Activated CD8-positive, alpha-beta memory T cell treated with anti-CD3 and anti-CD28 coated beads, Interleukin-2, amount 10 ng/mL, durations not matched to agents 7 days and 5 days (primary cell): ENCODE results near the gene PRKAR2A. TPM values are rescaled to one million over a fixed set of nuclear protein-coding genes. Genes with fewer than 3 reads are reported as not detected.
"Not testable (repeated sequence)": the region's sequence is repeated elsewhere in the genome, so short reads cannot be mapped to it uniquely, and the experiment has no call there.

ENCODE experiments used
- ATAC-seq: fragments of 150-1000 bp; cut with Tn5 transposase; one replicate; pipeline ENCODE4 v1.10.0; 2021; ENCODE audit warnings: moderate library complexity
- CTCF ChIA-PET: fragments of 350-600 bp; sonication (Branson Sonifier 250); formaldehyde crosslinking; loops from one replicate; lab custom pipeline; 2021; ENCODE audit warnings: antibody characterized with exemption; lab: Charles Lee
- DNase-seq: peaks from one replicate; pipeline ENCODE4 v3.0.0-alpha.2; 2020
- H3K27ac Mint-ChIP-seq: one replicate; pipeline ENCODE4 v1.8.0; 2021; ENCODE audit warnings: mild to moderate bottlenecking, mixed read lengths
- H3K27me3 Mint-ChIP-seq: one replicate; pipeline ENCODE4 v1.8.0; 2021; ENCODE audit warnings: mixed read lengths
- H3K36me3 Mint-ChIP-seq: one replicate; pipeline ENCODE4 v1.8.0; 2021; ENCODE audit warnings: mild to moderate bottlenecking, mixed read lengths
- H3K4me1 Mint-ChIP-seq: one replicate; pipeline ENCODE4 v1.8.0; 2021; ENCODE audit warnings: mixed read lengths
- H3K4me3 Mint-ChIP-seq: one replicate; pipeline ENCODE4 v1.8.0; 2021; ENCODE audit warnings: mild to moderate bottlenecking, moderate library complexity, mixed read lengths
- H3K9me3 Mint-ChIP-seq: one replicate; pipeline ENCODE4 v1.8.0; 2022; ENCODE audit warnings: low read depth, mixed read lengths
- total RNA-seq, 2 experiments: library from RNA; stranded (reverse); gene quantifications; one replicate each; pipeline ENCODE4 v1.2.3, GENCODE V29; 2021

Gene PRKAR2A
- total RNA-seq, 2 experiments from 2014 or later = 27.9 to 33.0 TPM

DNA sequence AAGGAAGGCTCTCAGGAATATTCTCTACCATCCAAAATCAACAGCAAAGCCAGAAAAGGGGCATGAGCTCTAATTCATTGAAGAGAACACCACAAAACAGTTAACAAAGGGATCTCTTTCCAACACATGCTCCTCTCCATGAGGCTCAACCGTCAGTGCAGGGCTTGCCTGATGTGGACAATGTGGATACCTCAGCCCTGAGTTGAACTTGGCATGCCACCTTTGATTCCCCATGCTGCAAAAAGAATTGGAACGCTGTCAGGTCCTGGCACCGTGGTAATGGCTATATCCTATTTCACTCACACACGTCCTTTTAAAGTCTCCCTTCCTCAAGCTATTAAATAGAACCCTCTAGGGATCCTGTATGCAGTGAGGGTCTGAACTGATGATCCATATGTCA is 100.0 kb downstream of the PRKAR2A start:
- CTCF ChIA-PET = interaction anchor here (1.2 to 1.4 kb wide), 2 partner anchors 8 to 10 kb away, joined by 4 to 6 read pairs; no protein-coding TSS in a partner anchor
- H3K27ac Mint-ChIP-seq = no peak overlapping the region
- H3K4me1 Mint-ChIP-seq = no peaks in the 10 kb centered on the region
- no peaks in the 10 kb centered on the region for H3K9me3 Mint-ChIP-seq
- no peak for DNase-seq
- ATAC-seq = no peak
- H3K4me3 Mint-ChIP-seq = no peak overlapping the region
- peaks cover 5% of the 10 kb centered on the region for H3K36me3 Mint-ChIP-seq
- H3K27me3 Mint-ChIP-seq = no peaks in the 10 kb centered on the region

DNA sequence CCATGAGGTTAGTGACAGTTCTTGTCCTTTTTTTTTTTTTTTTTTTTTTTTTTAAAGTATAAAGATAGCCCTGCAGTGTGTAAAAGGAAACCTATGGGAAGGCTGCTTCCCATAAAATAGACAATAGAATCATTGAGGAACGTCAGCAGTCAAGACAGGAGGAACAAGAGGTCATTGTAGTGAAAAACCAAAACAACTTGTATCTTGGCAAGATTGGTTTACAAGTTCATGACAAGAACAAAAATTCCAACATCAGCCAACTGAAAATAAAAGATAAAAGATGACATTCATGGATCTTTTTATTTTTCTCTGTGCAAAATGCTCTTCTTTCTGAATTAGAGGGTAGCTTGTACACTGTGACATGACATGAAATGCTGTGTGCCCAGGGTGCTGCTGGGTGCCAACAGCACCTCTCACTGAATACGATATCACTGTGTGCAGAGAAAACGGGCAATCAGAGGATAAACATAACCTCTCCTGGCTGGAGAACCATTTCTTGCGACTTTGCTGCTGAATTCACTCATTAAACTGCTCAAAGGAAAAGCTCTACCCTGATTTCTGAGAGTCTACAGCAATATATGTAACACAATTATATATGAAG is 100.6 kb downstream of the PRKAR2A start:
- no peaks in the 10 kb centered on the region for H3K9me3 Mint-ChIP-seq
- DNase-seq (no peak), ATAC-seq (no peak)
- no peak overlapping the region for H3K4me3 Mint-ChIP-seq
- no peaks in the 10 kb centered on the region for H3K4me1 Mint-ChIP-seq
- CTCF ChIA-PET = interaction anchor here (1.2 to 1.4 kb wide), 2 partner anchors 8 to 9 kb away, joined by 4 to 6 read pairs; no protein-coding TSS in a partner anchor
- H3K27ac Mint-ChIP-seq = no peak overlapping the region
- peaks cover 5% of the 10 kb centered on the region for H3K36me3 Mint-ChIP-seq
- H3K27me3 Mint-ChIP-seq = no peaks in the 10 kb centered on the region

DNA sequence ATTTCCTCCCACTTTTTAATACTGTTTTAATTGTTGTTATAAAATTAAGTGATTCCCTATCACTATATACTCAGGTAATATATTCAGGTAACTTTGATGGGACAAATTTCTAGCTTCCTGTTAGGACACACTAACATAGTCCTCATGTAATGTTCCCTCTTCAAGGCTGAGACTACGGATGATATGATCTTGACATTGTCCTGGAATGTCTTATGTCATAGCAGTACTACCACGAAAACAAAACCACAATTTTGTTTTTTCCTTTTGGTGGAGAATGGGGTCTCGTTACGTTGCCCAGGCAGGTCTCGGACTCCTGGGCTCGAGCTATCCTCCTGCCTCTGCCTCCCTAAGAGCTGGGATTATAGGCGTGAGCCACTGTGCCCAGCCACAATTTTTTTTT is 103.9 kb downstream of the PRKAR2A start:
- CTCF ChIA-PET = interaction anchor here (1.0 to 1.3 kb wide), 3 partner anchors 8 to 154 kb away, joined by 3 read pairs; partner anchors contain the start of gene SLC25A20
- ATAC-seq (no peak), DNase-seq (no peak)
- Mint-ChIP-seq H3K4me3 (no peak overlapping the region), H3K36me3 (peaks cover 5% of the 10 kb centered on the region), H3K4me1 (peaks cover 2% of the 10 kb centered on the region), H3K27ac (no peak overlapping the region), H3K27me3 (no peaks in the 10 kb centered on the region), H3K9me3 (no peaks in the 10 kb centered on the region)

DNA sequence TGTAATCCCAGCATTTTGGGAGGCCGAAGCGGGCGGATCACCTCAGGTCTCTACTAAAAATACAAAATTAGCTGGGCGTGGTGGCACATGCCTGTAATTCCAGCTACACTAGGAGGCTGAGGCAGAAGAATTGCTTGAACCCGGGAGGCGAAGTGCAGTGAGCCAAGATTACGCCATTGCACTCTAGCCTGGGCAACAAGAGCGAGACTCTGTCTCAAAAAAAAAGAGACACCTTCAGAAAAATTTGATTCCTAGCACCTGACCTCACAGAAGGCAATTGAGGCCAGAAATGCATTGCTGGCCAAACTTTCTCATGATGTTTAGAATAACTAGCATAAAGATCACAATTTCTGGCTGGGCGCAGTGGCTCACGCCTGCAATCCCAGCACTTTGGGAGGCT is 106.4 kb downstream of the PRKAR2A start:
- not testable (repeated sequence) for H3K4me1 Mint-ChIP-seq, DNase-seq, H3K27me3 Mint-ChIP-seq, H3K9me3 Mint-ChIP-seq, H3K4me3 Mint-ChIP-seq, H3K36me3 Mint-ChIP-seq, ATAC-seq, H3K27ac Mint-ChIP-seq
- CTCF ChIA-PET = interaction anchor here (3.6 kb wide), 1 partner anchor 156 kb away, joined by 22 read pairs; the partner anchor contains the start of gene SLC25A20

DNA sequence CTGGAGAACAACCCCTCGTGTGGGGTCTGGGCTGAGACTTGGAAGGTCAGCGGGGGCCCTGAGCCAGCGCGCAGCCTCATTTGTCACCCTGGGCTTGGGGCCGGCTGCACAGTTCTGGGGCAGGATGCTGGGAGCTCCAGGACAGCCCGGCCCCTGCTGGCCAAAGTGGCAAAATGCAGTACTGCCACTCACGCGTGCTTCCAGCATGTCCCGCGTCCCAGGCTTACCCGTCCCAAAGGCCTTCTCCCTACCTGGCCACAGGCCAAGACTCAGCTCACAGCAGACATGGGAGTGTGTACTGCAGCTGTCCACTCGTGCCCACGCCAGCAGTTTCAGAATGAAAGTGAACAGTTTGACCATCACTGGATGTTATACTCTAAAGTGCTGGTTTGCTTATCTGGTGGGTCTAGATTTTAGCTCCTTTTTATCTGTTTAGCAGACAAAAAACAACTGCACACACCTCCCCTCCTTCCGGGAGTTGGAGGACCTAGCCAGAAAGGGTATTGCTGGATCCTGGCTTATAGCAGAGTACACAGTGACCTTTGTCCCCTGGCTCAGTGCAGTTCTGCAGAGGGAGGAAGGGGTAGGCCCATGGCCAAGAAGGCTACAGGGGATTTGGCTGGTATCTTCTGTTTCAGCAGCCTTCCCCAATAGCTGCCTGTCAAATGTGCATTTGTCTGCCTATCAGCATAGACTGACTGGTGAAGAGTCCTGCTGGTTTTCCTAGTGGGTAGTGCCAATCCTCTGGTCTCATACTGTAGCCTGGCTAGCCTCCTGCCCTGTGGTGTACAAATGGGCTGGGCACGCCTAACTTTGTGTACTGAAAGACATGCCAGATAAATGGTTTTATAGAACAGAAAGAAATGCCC is 107.5 kb downstream of the PRKAR2A start:
- H3K36me3 Mint-ChIP-seq = no peaks in the 10 kb centered on the region

DNA sequence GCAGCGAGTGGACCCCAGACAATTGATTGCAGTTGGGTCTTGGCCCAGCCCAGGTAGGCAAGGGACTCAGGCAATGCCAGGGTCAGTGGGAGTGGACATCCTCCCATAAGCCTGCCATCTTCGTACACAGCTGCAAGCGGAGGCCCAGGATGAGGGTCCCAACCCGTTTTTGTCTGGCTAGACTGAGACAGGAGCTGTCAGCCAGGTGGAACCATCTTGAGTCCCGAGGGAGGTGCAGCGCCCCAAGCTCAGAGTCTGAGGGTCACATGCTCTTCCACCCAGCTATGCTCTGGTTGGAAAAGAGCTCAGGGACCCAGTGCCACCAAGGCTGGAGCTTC is 108.1 kb downstream of the PRKAR2A start:
- ATAC-seq = peak; percentile 26
- H3K36me3 Mint-ChIP-seq = no peaks in the 10 kb centered on the region
- no peaks in the 10 kb centered on the region for H3K27me3 Mint-ChIP-seq
- H3K4me1 Mint-ChIP-seq = peaks cover 2% of the 10 kb centered on the region
- no peaks in the 10 kb centered on the region for H3K9me3 Mint-ChIP-seq
- DNase-seq = no peak
- no peak overlapping the region for H3K27ac Mint-ChIP-seq
- CTCF ChIA-PET = interaction anchor here (0.5 to 3.6 kb wide), 27 partner anchors 8 to 732 kb away, joined by 3 to 22 read pairs (median 4); partner anchors contain the start of genes IP6K2, NCKIPSD, PRKAR2A and SLC25A20
- H3K4me3 Mint-ChIP-seq = no peak overlapping the region

More for the DNA sequence above, 107.5 kb downstream of the PRKAR2A start:
- H3K9me3 Mint-ChIP-seq = no peaks in the 10 kb centered on the region
- DNase-seq = peak; percentile 70
- no peak overlapping the region for H3K4me3 Mint-ChIP-seq
- H3K27me3 Mint-ChIP-seq = no peaks in the 10 kb centered on the region
- H3K4me1 Mint-ChIP-seq = peaks cover 2% of the 10 kb centered on the region
- CTCF ChIA-PET = interaction anchor here (0.5 to 3.6 kb wide), 30 partner anchors 7 to 731 kb away, joined by 3 to 22 read pairs (median 4); partner anchors contain the start of genes IP6K2, NCKIPSD, PRKAR2A and SLC25A20
- peak; percentile 97 for ATAC-seq
- no peak overlapping the region for H3K27ac Mint-ChIP-seq

DNA sequence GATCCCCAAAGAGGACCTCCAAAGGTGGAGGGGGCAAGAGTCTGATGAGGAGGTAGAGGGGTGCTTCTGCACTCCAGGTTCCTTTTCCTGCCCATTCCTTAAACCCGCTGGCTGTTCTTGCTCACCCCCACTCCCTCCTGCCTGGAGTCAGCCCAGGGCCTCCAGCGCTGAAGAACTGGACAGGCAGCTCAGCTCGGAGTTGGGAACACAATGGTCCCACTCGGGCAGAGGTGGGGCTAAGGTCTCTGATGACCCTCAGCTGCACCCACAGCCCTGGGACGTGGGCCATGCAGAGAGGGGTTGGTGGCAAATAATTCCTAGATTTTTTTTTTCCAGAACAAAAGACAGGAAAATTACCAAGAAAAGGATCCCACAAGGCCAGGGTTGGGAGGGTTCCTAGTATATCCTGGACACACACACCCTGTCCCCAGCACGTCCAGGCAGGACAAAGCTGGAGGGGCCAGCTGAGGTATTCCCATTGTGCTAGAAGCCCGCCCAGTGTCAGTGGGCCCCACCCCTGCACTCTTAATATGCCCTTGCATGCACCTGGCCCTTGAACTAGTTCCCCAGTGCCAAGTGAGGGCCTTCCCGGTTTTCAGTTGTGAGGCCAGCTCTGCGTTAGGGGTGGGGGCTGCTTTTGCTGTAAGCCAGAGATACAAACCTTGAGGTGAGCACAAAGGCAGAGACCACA is 108.6 kb downstream of the PRKAR2A start:
- DNase-seq (no peak), ATAC-seq (no peak)
- H3K9me3 Mint-ChIP-seq = no peaks in the 10 kb centered on the region
- H3K4me1 Mint-ChIP-seq = peaks cover 2% of the 10 kb centered on the region
- no peak overlapping the region for H3K4me3 Mint-ChIP-seq
- no peaks in the 10 kb centered on the region for H3K36me3 Mint-ChIP-seq
- no peak overlapping the region for H3K27ac Mint-ChIP-seq
- no peaks in the 10 kb centered on the region for H3K27me3 Mint-ChIP-seq
- CTCF ChIA-PET = interaction anchor here (0.5 to 3.6 kb wide), 22 partner anchors 9 to 732 kb away, joined by 3 to 22 read pairs (median 4); partner anchors contain the start of genes IP6K2, NCKIPSD, PRKAR2A and SLC25A20

DNA sequence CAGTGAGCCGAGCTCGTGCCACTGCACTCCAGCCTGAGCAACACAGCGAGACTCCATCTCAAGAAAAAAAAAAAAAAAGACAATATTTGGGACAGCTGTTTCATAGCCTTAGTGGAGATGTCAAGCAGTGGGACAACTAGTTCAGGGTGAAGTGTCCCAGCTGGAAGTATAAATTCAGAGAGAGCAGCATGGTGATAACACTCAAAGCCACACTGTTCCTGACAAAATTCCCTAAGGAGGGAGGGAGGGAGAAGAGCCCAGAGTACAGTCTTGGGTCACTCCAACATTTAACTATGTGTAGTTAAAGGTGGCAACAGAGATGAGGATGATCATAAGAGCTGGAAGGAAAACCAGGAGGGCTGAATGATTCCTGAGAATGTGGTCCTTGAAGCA is 109.5 kb downstream of the PRKAR2A start:
- no peaks in the 10 kb centered on the region for H3K27me3 Mint-ChIP-seq
- peaks cover 2% of the 10 kb centered on the region for H3K4me1 Mint-ChIP-seq
- H3K27ac Mint-ChIP-seq = no peak overlapping the region
- H3K36me3 Mint-ChIP-seq = no peaks in the 10 kb centered on the region
- ATAC-seq = no peak
- H3K4me3 Mint-ChIP-seq = no peak overlapping the region
- CTCF ChIA-PET = interaction anchor here (0.6 to 3.6 kb wide), 6 partner anchors 9 to 269 kb away, joined by 3 to 22 read pairs (median 4); partner anchors contain the start of genes ARIH2, SLC25A20 and WDR6
- no peaks in the 10 kb centered on the region for H3K9me3 Mint-ChIP-seq
- no peak for DNase-seq

DNA sequence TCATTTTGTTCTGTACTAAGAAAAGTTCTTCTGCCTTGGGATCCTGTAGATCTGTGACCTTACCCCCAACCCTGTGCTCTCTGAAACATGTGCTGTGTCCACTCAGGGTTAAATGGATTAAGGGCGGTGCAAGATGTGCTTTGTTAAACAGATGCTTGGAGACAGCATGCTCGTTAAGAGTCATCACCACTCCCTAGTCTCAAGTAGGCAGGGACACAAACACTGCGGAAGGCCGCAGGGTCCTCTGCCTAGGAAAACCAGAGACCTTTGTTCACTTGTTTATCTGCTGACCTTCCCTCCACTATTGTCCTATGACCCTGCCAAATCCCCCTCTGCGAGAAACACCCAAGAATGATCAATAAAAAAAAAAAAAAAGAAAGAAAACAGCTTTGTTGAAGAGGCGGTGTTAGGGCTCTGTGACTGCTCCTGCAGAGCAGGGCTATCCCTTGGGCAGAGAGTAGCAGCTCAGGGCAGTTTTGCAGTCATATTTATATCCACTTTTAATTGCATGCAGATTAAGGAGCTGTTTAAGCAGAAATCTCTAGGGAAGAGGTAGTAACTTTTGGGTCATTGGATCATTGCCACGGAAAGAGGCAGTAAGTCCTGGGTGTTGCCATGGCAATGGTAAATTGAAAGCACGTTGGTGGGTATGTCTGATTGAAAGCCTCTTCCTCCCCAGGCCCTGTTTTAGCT is 112.5 kb downstream of the PRKAR2A start:
- H3K9me3 Mint-ChIP-seq, H3K27ac Mint-ChIP-seq, H3K4me1 Mint-ChIP-seq, DNase-seq, ATAC-seq, H3K36me3 Mint-ChIP-seq, H3K27me3 Mint-ChIP-seq, H3K4me3 Mint-ChIP-seq: not testable (repeated sequence)
- CTCF ChIA-PET = interaction anchor here (0.7 to 1.4 kb wide), 3 partner anchors 9 to 327 kb away, joined by 3 to 6 read pairs (median 3); partner anchors contain the start of gene PRKAR2A

DNA sequence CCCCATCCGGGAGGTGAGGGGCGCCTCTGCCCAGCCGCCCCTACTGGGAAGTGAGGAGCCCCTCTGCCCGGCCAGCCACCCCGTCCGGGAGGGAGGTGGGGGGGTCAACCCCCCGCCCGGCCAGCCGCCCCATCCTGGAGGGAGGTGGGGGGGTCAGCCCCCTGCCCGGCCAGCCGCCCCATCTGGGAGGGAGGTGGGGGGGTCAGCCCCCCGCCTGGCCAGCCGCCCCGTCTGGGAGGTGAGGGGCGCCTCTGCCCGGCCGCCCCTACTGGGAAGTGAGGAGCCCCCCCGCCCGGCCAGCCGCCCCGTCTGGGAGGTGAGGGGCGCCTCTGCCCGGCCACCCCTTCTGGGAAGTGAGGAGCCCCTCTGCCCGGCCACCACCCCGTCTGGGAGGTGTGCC is 113.1 kb downstream of the PRKAR2A start:
- H3K9me3 Mint-ChIP-seq, H3K36me3 Mint-ChIP-seq, H3K27ac Mint-ChIP-seq, CTCF ChIA-PET, H3K4me3 Mint-ChIP-seq, H3K4me1 Mint-ChIP-seq, ATAC-seq, H3K27me3 Mint-ChIP-seq, DNase-seq: not testable (repeated sequence)

DNA sequence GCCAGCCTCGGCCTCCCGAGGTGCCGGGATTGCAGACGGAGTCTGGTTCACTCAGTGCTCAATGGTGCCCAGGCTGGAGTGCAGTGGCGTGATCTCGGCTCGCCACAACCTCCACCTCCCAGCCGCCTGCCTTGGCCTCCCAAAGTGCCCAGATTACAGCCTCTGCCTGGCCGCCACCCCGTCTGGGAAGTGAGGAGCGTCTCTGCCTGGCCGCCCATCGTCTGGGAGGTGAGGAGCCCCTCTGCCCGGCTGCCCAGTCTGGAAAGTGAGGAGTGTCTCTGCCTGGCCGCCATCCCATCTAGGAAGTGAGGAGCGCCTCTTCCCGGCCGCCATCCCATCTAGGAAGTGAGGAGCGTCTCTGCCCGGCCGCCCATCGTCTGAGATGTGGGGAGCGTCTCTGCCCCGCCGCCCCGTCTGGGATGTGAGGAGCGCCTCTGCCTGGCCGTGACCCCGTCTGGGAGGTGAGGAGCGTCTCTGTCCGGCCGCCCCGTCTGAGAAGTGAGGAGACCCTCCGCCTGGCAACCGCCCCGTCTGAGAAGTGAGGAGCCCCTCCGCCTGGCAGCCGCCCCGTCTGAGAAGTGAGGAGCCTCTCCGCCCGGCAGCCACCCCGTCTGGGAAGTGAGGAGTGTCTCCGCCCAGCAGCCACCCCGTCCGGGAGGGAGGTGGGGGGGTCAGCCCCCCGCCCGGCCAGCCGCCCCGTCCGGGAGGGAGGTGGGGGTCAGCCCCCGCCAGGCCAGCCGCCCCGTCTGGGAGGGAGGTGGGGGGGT is 113.7 kb downstream of the PRKAR2A start:
- H3K9me3 Mint-ChIP-seq, DNase-seq, H3K4me3 Mint-ChIP-seq, H3K36me3 Mint-ChIP-seq, CTCF ChIA-PET, H3K27ac Mint-ChIP-seq, ATAC-seq, H3K4me1 Mint-ChIP-seq, H3K27me3 Mint-ChIP-seq: not testable (repeated sequence)

DNA sequence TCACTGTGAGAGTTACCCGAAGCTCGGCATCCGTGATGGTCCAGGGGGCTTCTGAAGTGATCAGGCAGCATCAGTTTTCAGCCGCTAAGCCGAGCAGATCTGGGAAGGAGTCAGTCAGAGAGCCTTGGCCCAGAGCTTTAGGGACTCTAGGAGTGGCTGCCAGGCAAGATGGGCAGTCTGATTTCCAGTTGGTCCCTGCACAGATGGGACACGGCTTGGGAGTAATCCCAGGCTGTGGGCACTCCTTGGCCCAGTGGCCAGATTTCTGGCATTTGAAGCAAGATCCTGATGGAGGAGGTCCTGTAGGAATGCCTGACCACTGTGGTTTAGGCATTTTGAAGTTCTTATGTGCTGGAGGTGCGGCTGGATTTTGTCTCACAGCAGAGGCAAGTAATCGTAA is 120.2 kb downstream of the PRKAR2A start:
- CTCF ChIA-PET = interaction anchor here (1.7 kb wide), 1 partner anchor 9 kb away, joined by 3 read pairs; no protein-coding TSS in a partner anchor
- Mint-ChIP-seq H3K27ac (no peak overlapping the region), H3K27me3 (no peaks in the 10 kb centered on the region), H3K9me3 (no peaks in the 10 kb centered on the region), H3K36me3 (no peaks in the 10 kb centered on the region), H3K4me1 (no peaks in the 10 kb centered on the region), H3K4me3 (no peak overlapping the region)
- DNase-seq (no peak), ATAC-seq (no peak)
